SK-N-SH treated with all-trans-retinoic acid at 6 μM for 48 hours (cell line): Measurements from ENCODE around the gene PALMD.

ENCODE experiments used
- ATAC-seq: fragments of 200-7000 bp; cut with Tn5 transposase; 3 replicates; pipeline ENCODE4 v1.9.1; 2020; ENCODE audit warnings: mild to moderate bottlenecking, moderate library complexity
- ARNTL ChIP-seq: fragments of 450-650 bp; formaldehyde crosslinking; IDR thresholded peaks from 2 replicates; pipeline ENCODE4 v1.5.0; 2020; ENCODE audit warnings: low read depth, mild to moderate bottlenecking, moderate library complexity, borderline replicate concordance
- BACH2 ChIP-seq: fragments of 250-450 bp; sonication (Bioruptor Pico); IDR thresholded peaks from 2 replicates; pipeline ENCODE4 v1.9.0; 2021; ENCODE audit warnings: mild to moderate bottlenecking, borderline replicate concordance
- CREB5 ChIP-seq: fragments of 250-450 bp; sonication (Bioruptor Pico); IDR thresholded peaks from 2 replicates; pipeline ENCODE4 v1.5.1; 2020; ENCODE audit warnings: low read depth, mild to moderate bottlenecking, moderate library complexity
- CSDC2 ChIP-seq: fragments of 250-450 bp; sonication (Bioruptor Pico); IDR thresholded peaks from 2 replicates; pipeline ENCODE4 v1.5.0; 2020; ENCODE audit warnings: mild to moderate bottlenecking, moderate library complexity
- CSRNP3 ChIP-seq: fragments of 250-450 bp; sonication (Bioruptor Pico); IDR thresholded peaks from 2 replicates; pipeline ENCODE4 v1.5.1; 2021; ENCODE audit warnings: mild to moderate bottlenecking, moderate library complexity
- ESRRG ChIP-seq: fragments of 250-450 bp; sonication (Bioruptor Pico); IDR thresholded peaks from 2 replicates; pipeline ENCODE4 v1.6.1; 2021; ENCODE audit warnings: mild to moderate bottlenecking
- GLIS3 ChIP-seq: fragments of 250-450 bp; sonication (Bioruptor Pico); IDR thresholded peaks from 2 replicates; pipeline ENCODE4 v1.5.0; 2020; ENCODE audit warnings: mild to moderate bottlenecking, moderate library complexity
- ISL1 ChIP-seq: fragments of 250-450 bp; sonication (Bioruptor Pico); IDR thresholded peaks from 2 replicates; pipeline ENCODE4 v2.1.2; 2022; ENCODE audit warnings: mild to moderate bottlenecking, moderate library complexity
- OSR1 ChIP-seq: fragments of 250-450 bp; sonication (Bioruptor Pico); IDR thresholded peaks from 2 replicates; pipeline ENCODE4 v1.8.0; 2022; ENCODE audit warnings: moderate library complexity, mild to moderate bottlenecking, inconsistent platforms
- PATZ1 ChIP-seq: fragments of 250-450 bp; sonication (Bioruptor Pico); IDR thresholded peaks from 2 replicates; pipeline ENCODE4 v1.8.0; 2020; ENCODE audit warnings: mild to moderate bottlenecking, moderate library complexity, borderline replicate concordance
- POU6F1 ChIP-seq: fragments of 250-450 bp; sonication (Bioruptor Pico); IDR thresholded peaks from 2 replicates; pipeline ENCODE4 v1.8.0; 2021; ENCODE audit warnings: low read depth, mild to moderate bottlenecking, moderate library complexity, borderline replicate concordance
- PPARA ChIP-seq: fragments of 250-450 bp; sonication (Bioruptor Pico); IDR thresholded peaks from 2 replicates; pipeline ENCODE4 v1.5.0; 2020; ENCODE audit warnings: mild to moderate bottlenecking, borderline replicate concordance
- RARB ChIP-seq: fragments of 250-450 bp; sonication (Bioruptor Pico); IDR thresholded peaks from 2 replicates; pipeline ENCODE4 v1.8.0; 2021; ENCODE audit warnings: mild to moderate bottlenecking, moderate library complexity
- SNAI2 ChIP-seq: fragments of 250-450 bp; sonication (Bioruptor Pico); IDR thresholded peaks from 2 replicates; pipeline ENCODE4 v1.5.0; 2020; ENCODE audit warnings: mild to moderate bottlenecking, moderate library complexity
- TCF4 ChIP-seq: fragments of 250-450 bp; sonication (Bioruptor Pico); IDR thresholded peaks from 2 replicates; pipeline ENCODE4 v1.8.0; 2021; ENCODE audit warnings: mild to moderate bottlenecking, moderate library complexity, borderline replicate concordance
- TOX ChIP-seq: fragments of 250-450 bp; sonication (Bioruptor Pico); IDR thresholded peaks from 2 replicates; pipeline ENCODE4 v1.8.0; 2021; ENCODE audit warnings: mild to moderate bottlenecking, moderate library complexity, borderline replicate concordance
- ZC3H10 ChIP-seq: fragments of 250-450 bp; sonication (Bioruptor Pico); IDR thresholded peaks from 2 replicates; pipeline ENCODE4 v1.5.1; 2021; ENCODE audit warnings: mild to moderate bottlenecking, moderate library complexity
- ZFP3 ChIP-seq: fragments of 250-450 bp; sonication (Bioruptor Pico); IDR thresholded peaks from 2 replicates; pipeline ENCODE4 v1.5.0; 2020; ENCODE audit warnings: mild to moderate bottlenecking, moderate library complexity
- ZFP30 ChIP-seq: fragments of 450-650 bp; formaldehyde crosslinking; IDR thresholded peaks from 2 replicates; pipeline ENCODE4 v1.5.0; 2022; ENCODE audit warnings: mild to moderate bottlenecking, moderate library complexity
- ZNF565 ChIP-seq: fragments of 450-650 bp; formaldehyde crosslinking; conservative IDR thresholded peaks from 2 replicates; pipeline ENCODE4 v1.5.0; 2020; ENCODE audit warnings: low read depth, mild to moderate bottlenecking, moderate library complexity
- ZNF70 ChIP-seq: fragments of 450-650 bp; formaldehyde crosslinking; IDR thresholded peaks from 2 replicates; pipeline ENCODE4 v1.5.0; 2020; ENCODE audit warnings: mild to moderate bottlenecking, moderate library complexity
- ZNF8 ChIP-seq: fragments of 450-650 bp; formaldehyde crosslinking; IDR thresholded peaks from 2 replicates; pipeline ENCODE4 v1.5.0; 2020; ENCODE audit warnings: mild to moderate bottlenecking, moderate library complexity

Gene PALMD

GRCh38 chr1:99662539-99663080 is 16.7 kb downstream of the PALMD start:
- no peak for ATAC-seq
- no peak for TF ChIP-seq PPARA (CRISPR knock-in tag)
- 0 out of 2 replicates have a peak, but pooled peaks have one; percentile 24 for TF ChIP-seq SNAI2 (CRISPR knock-in tag)
- TF ChIP-seq, all 23 proteins: peak for 1

- ATAC-seq = no peak
- TF ChIP-seq CREB5 (no peak), ZNF70 (CRISPR knock-in tag) (no peak), ZC3H10 (CRISPR knock-in tag) (no peak), GLIS3 (CRISPR knock-in tag) (no peak), CSDC2 (CRISPR knock-in tag) (no peak), PATZ1 (no peak), ZFP3 (CRISPR knock-in tag) (no peak), TCF4 (CRISPR knock-in tag) (no peak), SNAI2 (CRISPR knock-in tag) (no peak), CSRNP3 (CRISPR knock-in tag) (no peak), POU6F1 (CRISPR knock-in tag) (no peak), TOX (no peak), ZNF565 (no peak), ZNF8 (no peak), OSR1 (CRISPR knock-in tag) (no peak)
These were observed 17.6 kb downstream of the PALMD start for GRCh38 chr1:99663501-99663900.

- TF ChIP-seq PPARA (CRISPR knock-in tag) (no peak), ZNF565 (no peak), ZFP30 (CRISPR knock-in tag) (no peak), ESRRG (CRISPR knock-in tag) (no peak), ARNTL (no peak), ZNF8 (no peak), ZC3H10 (CRISPR knock-in tag) (no peak), RARB (CRISPR knock-in tag) (no peak), ZFP3 (CRISPR knock-in tag) (no peak), TOX (no peak), GLIS3 (CRISPR knock-in tag) (no peak), CSDC2 (CRISPR knock-in tag) (no peak), ISL1 (CRISPR knock-in tag) (no peak), CSRNP3 (CRISPR knock-in tag) (no peak), POU6F1 (CRISPR knock-in tag) (no peak), SNAI2 (CRISPR knock-in tag) (no peak), ZNF70 (CRISPR knock-in tag) (no peak), CREB5 (no peak), PATZ1 (no peak), BACH2 (no peak)
- no peak for ATAC-seq
These were observed 19.3 kb downstream of the PALMD start for GRCh38 chr1:99665212-99665611.
